Thyroid gland (tissue), 4 donors: ENCODE results near the gene PPOX.

ENCODE experiments used
- CTCF ChIP-seq, 6 experiments: fragments of 200-600 bp in 3 of 6; fragments of 450-650 bp in 3 of 6; sonication (generic) in 3 of 6; IDR thresholded peaks; one replicate each; pipeline ENCODE4 v1.5.1; 2016 to 2019; ENCODE audit warnings: antibody characterized with exemption in 6 of 6, mild to moderate bottlenecking in 2 of 6, inconsistent platforms in 1 of 6, moderate library complexity in 1 of 6
- POLR2A ChIP-seq, 2 donors: fragments of 450-650 bp; IDR thresholded peaks; one replicate each; pipeline ENCODE4 v1.6.1; 2017; ENCODE audit warnings: antibody characterized with exemption in 2 of 2, mild to moderate bottlenecking in 2 of 2, moderate library complexity in 1 of 2

- TF ChIP-seq CTCF (IDR thresholded peaks at IDR 0.05) (no peak), POLR2A (IDR thresholded peaks at IDR 0.05) (no peak)
Measured at GRCh38 chr1:161220002-161220401, 53.8 kb downstream of the PPOX start.
